Measurements from ENCODE around the gene OR7C1. TPM values are rescaled to one million over a fixed set of nuclear protein-coding genes. Genes with fewer than 3 reads are reported as not detected.

OR7C1 gene
- total and polyA plus RNA-seq, 2 of the 8 experiments (the other 6 are each of a cell fraction or from before 2014, with no cell fraction given): not detected

DNA sequence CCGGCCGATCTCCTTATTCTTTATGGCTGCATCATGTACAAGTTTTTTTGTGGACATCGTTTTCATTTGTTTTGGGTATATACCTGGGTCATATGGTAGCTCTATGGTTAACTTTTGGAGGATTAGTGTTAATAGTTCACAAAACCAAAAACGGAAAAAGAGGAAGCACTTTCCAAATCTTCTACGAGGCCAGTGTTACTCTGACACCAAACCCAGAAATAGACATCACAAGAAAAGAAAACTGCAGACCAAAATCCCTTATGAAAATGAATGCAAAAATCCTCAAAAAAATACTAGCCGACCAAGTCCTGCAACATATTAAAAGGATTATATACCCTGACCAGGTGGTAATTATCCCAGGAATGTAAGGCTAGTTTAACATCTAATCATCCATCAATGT lies 86.4 kb downstream of the OR7C1 start:
- ChIA-PET POLR2A (ENCODE audit: partially characterized antibody) (no interaction called here), CTCF (ENCODE audit: partially characterized antibody) (no interaction called here)
- Histone ChIP-seq H2BK120ac (replicated peaks; ENCODE audit: low read depth, low read length) (no peak overlapping the region), H3K36me3 (ENCODE audit: control insufficient read depth in 2 of 4, insufficient read depth in 4 of 4, low read length in 3 of 4) (peaks cover 0 to 5% (median 0%) of the 10 kb centered on the region in 4 experiments; a peak in 3 of 8 replicates), H3K9ac (replicated peaks in 1 of 4; ENCODE audit: extremely low read depth in 1 of 4, low read depth in 3 of 4, low read length in 3 of 4) (no peak overlapping the region), H2BK20ac (ENCODE audit: low read length) (no peak overlapping the region), H3K79me1 (ENCODE audit: low read depth, low read length) (no peaks in the 10 kb centered on the region), H3K4me3 (ENCODE audit: extremely low read depth in 1 of 4, insufficient read depth in 2 of 4, low read depth in 3 of 4, low read length in 4 of 4) (no peak overlapping the region), H3K18ac (ENCODE audit: extremely low read depth, low read length) (no peak overlapping the region), H3K23me2 (ENCODE audit: low read depth, low read length) (no peaks in the 10 kb centered on the region), H2BK15ac (ENCODE audit: low read length) (no peak overlapping the region), H3K4me2 (ENCODE audit: insufficient read depth in 1 of 2, low read depth in 2 of 2, low read length in 2 of 2) (no peak overlapping the region), H4K8ac (ENCODE audit: extremely low read depth, insufficient read depth, low read length) (no peak overlapping the region), H3K4ac (replicated peaks; ENCODE audit: insufficient read length, low read depth, low read length) (no peak overlapping the region), H4K91ac (replicated peaks; ENCODE audit: insufficient read length, low read length) (no peak overlapping the region), H3K9me3 (ENCODE audit: insufficient read depth in 2 of 2, low read depth in 1 of 2, low read length in 1 of 2) (peaks cover 0 to under 1% of the 10 kb centered on the region in 2 experiments; a peak in 1 of 4 replicates), H3K23ac (ENCODE audit: insufficient read length) (no peak overlapping the region), H2AK5ac (ENCODE audit: low read depth, low read length) (no peak overlapping the region), H2BK12ac (ENCODE audit: low read depth, low read length) (no peak overlapping the region), H2AFZ (ENCODE audit: low read length) (no peak overlapping the region), H3K79me2 (ENCODE audit: control insufficient read depth in 1 of 2, insufficient read depth in 2 of 2, low read length in 2 of 2) (no peaks in the 10 kb centered on the region), H4K5ac (ENCODE audit: insufficient read length, low read depth, low read length) (no peak overlapping the region), H4K20me1 (replicated peaks in 1 of 2; ENCODE audit: control insufficient read depth in 1 of 2, insufficient read depth in 2 of 2, low read length in 2 of 2) (no peaks in the 10 kb centered on the region), H3K27ac (ENCODE audit: low read depth, low read length) (no peak overlapping the region), H3K4me1 (replicated peaks in 1 of 4; ENCODE audit: control insufficient read depth in 3 of 4, insufficient read depth in 4 of 4, low read length in 3 of 4) (no peaks in the 10 kb centered on the region), H3K27me3 (replicated peaks in 1 of 4; ENCODE audit: control insufficient read depth in 3 of 4, extremely low read depth in 1 of 4, insufficient read depth in 3 of 4, low read length in 3 of 4) (no peaks in the 10 kb centered on the region), H3K56ac (replicated peaks; ENCODE audit: insufficient read length, low read depth, low read length) (no peak overlapping the region), H3K14ac (ENCODE audit: insufficient read length) (no peak overlapping the region), H2BK5ac (ENCODE audit: low read depth, low read length) (no peak overlapping the region)
- TF ChIP-seq RBBP5 (IDR thresholded peaks at IDR 0.05; ENCODE audit: borderline replicate concordance, low read depth, low read length) (no peak), KDM4A (IDR thresholded peaks at IDR 0.05; ENCODE audit: low read depth, low read length, severe bottlenecking) (no peak), HDAC6 (IDR thresholded peaks at IDR 0.05; ENCODE audit: low read depth, low read length) (no peak), EP300 (IDR thresholded peaks at IDR 0.05; ENCODE audit: borderline replicate concordance in 1 of 2, low read depth in 2 of 2, low read length in 2 of 2) (no peak), CREB1 (IDR thresholded peaks at IDR 0.05) (no peak), TEAD4 (IDR thresholded peaks at IDR 0.05; ENCODE audit: low read depth, low read length) (no peak), BRCA1 (IDR thresholded peaks at IDR 0.05; ENCODE audit: low read depth, low read length) (no peak), GTF2F1 (IDR thresholded peaks at IDR 0.05; ENCODE audit: borderline replicate concordance, low read depth, low read length) (no peak), CBX8 (IDR thresholded peaks at IDR 0.05; ENCODE audit: borderline replicate concordance, low read depth, low read length) (no peak), SIRT6 (IDR thresholded peaks at IDR 0.05; ENCODE audit: low read length) (no peak), BCL11A (IDR thresholded peaks at IDR 0.05; ENCODE audit: low read depth in 2 of 2, low read length in 2 of 2) (no peak), CEBPB (IDR thresholded peaks at IDR 0.05; ENCODE audit: low read depth, low read length) (no peak), FOSL1 (IDR thresholded peaks at IDR 0.05; ENCODE audit: insufficient read depth, low read depth, low read length) (no peak)
- TF ChIP-seq, protein P1, sequence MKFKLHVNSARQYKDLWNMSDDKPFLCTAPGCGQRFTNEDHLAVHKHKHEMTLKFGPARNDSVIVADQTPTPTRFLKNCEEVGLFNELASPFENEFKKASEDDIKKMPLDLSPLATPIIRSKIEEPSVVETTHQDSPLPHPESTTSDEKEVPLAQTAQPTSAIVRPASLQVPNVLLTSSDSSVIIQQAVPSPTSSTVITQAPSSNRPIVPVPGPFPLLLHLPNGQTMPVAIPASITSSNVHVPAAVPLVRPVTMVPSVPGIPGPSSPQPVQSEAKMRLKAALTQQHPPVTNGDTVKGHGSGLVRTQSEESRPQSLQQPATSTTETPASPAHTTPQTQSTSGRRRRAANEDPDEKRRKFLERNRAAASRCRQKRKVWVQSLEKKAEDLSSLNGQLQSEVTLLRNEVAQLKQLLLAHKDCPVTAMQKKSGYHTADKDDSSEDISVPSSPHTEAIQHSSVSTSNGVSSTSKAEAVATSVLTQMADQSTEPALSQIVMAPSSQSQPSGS (IDR thresholded peaks at IDR 0.05; ENCODE audit: low read length): no peak
- FAIRE-seq (no peak), DNase-seq (ENCODE audit: low read depth in 1 of 2, low spot score in 2 of 2) (no peak)
- 77% methylated on average over 6 of the region's 6 CpGs; no CpG with 5 or more reads in 1 of the 2 experiments for WGBS, 2 experiments (ENCODE audit: extremely low coverage in 1 of 2, insufficient coverage in 1 of 2, insufficient read length in 1 of 2, insufficient replicate concordance in 2 of 2, low coverage in 1 of 2, low lambda C conversion rate in 2 of 2, missing lambda C conversion rate in 1 of 2)

All from H1 (cell line).